Lower leg skin (tissue), 4 donors: Measurements from ENCODE around the gene PTCH1. TPM values are rescaled to one million over a fixed set of nuclear protein-coding genes. Genes with fewer than 3 reads are reported as not detected.

Experiments
- DNase-seq, 2 donors: peaks; one replicate each; pipeline ENCODE4 v3.0.0-alpha.2; 2019; ENCODE audit warnings: low spot score in 2 of 2
- H3K4me3 ChIP-seq: fragments of 200-600 bp; sonication (generic); 2 replicates; pipeline ENCODE4 v1.5.1; 2017; ENCODE audit warnings: mild to moderate bottlenecking, low read depth; ENCODE audit not compliant: poor library complexity, severe bottlenecking
- POLR2A ChIP-seq, 2 donors: fragments of 450-650 bp; IDR thresholded peaks; one replicate each; pipeline ENCODE4 v1.6.1; 2016 to 2017; ENCODE audit warnings: antibody characterized with exemption in 2 of 2, mild to moderate bottlenecking in 1 of 2, moderate library complexity in 1 of 2
- WGBS, 2 donors: methylation state at CpG; one replicate each; pipeline ENCODE4 v1.1.5; 2018; 5-methylcytosine and 5-hydroxymethylcytosine counted together
- intact Hi-C: fragments of 100-400 bp; cut with DNase I; formaldehyde crosslinking; loops from one replicate; pipeline ENCODE4 v1.15.0; 2023; ENCODE audit warnings: low total_unique reads
- total RNA-seq, 4 donors: library from RNA; depleted of rRNA; stranded (reverse); fragments of >200 nt; gene quantifications; one replicate each; pipeline ENCODE4 v1.1.0, GENCODE V29; 2016
- TF ChIP-seq, protein P1 (sequence below), 3 donors: fragments of 450-650 bp; IDR thresholded peaks; one replicate each; pipeline ENCODE4 v1.5.1; 2016; ENCODE audit warnings: antibody characterized with exemption in 3 of 3, mild to moderate bottlenecking in 3 of 3, moderate library complexity in 2 of 3

The PTCH1 gene
- total RNA-seq, 4 donors from 2014 or later: 16.5 to 25.6 (median 20.9) TPM

DNA sequence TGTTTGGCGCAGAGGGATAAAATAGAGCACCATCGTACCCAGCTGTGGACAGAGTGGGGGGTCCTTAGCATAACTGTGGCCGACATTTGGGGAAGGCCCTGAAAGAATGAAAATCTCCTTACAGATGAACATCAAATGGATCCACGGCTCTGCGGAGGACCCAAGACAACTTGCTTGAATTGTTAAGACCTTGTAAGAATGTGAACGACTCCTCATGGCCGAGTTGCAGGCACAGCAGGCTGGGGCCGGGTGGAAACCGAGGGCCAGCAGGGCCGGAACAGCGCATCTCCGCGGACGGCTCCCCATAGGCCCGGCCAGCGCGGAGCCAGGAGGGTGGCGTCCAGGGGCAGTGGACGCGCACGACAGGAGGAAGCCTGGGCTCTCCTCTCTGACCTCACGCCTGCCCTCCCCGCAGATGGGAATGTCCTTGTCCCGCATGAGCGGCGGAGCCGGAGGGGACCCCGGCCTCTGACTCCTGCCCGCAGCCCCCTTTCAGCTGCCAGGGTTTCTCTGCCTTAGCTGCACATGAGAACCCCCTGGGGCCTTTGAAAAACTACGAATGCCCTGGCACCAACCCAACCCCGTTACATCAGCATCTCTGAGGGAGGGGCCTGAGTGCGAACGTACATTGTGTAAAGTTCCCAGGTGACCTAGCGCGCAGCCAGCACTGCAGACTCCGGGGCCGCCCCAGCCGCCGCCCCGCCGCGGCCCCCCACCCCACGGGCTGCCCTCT, 36.2 kb upstream of the PTCH1 start:
- intact Hi-C loops: no loop called here
- DNase-seq: peak in 1 of 2 donors; percentile 85
- H3K4me3 ChIP-seq: no peak overlapping the region
- WGBS, 2 donors: 34 to 35% methylated on average over 29 to 40 of the region's 43 CpGs
- TF ChIP-seq, protein P1, sequence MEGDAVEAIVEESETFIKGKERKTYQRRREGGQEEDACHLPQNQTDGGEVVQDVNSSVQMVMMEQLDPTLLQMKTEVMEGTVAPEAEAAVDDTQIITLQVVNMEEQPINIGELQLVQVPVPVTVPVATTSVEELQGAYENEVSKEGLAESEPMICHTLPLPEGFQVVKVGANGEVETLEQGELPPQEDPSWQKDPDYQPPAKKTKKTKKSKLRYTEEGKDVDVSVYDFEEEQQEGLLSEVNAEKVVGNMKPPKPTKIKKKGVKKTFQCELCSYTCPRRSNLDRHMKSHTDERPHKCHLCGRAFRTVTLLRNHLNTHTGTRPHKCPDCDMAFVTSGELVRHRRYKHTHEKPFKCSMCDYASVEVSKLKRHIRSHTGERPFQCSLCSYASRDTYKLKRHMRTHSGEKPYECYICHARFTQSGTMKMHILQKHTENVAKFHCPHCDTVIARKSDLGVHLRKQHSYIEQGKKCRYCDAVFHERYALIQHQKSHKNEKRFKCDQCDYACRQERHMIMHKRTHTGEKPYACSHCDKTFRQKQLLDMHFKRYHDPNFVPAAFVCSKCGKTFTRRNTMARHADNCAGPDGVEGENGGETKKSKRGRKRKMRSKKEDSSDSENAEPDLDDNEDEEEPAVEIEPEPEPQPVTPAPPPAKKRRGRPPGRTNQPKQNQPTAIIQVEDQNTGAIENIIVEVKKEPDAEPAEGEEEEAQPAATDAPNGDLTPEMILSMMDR (IDR thresholded peaks at IDR 0.05): no peak
- no peak for TF ChIP-seq POLR2A (IDR thresholded peaks at IDR 0.05)

DNA sequence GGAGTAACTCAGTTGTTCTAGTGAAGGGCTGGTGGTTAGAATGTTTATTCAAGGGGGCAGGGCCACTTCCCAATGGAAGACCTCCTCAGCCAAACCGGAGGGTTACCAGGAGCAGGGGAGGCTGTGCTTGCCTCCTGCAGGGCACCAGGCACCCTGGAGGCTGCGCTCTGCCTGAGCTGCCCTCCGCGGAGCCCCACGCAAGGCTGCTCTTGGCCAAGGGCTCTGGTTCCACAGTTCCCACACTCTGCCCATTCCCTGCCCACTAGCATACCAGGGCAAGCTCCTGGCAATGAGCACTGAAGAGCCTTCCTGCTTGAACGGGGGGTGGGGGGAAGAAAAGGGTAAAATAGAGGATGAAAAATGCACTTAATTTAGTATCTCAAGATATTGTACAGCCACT, 35.5 kb upstream of the PTCH1 start:
- WGBS, 2 donors: 84 to 85% methylated on average over 6 of the region's 6 CpGs
- no peak overlapping the region for H3K4me3 ChIP-seq
- intact Hi-C loops: no loop called here
- TF ChIP-seq, protein P1 (IDR thresholded peaks at IDR 0.05): no peak
- no peak for TF ChIP-seq POLR2A (IDR thresholded peaks at IDR 0.05)
- DNase-seq: peak in 1 of 2 donors; percentile 23

DNA sequence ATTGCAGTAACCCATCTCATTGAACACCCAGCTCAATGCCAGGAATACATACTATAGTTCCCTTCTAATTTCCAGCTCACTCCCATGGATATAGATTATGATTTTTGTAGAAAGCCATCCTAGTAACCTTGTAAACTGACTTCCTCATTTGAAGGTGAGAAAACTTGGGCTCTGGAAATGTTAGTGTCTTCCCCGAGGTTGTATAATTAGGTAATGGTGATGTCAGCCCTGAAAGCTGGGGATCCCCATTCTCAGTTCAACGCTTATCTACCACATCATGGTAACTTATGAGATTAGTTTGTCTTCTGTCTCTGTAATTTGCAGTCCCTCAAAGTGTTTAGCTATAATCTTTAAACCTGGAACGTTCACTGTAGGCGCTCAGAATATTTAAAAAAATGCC, 34.6 kb upstream of the PTCH1 start:
- no peak overlapping the region for H3K4me3 ChIP-seq
- DNase-seq: no peak
- 77 to 88% methylated on average over 4 of the region's 4 CpGs for WGBS, 2 donors
- TF ChIP-seq, protein P1 (IDR thresholded peaks at IDR 0.05): no peak
- no peak for TF ChIP-seq POLR2A (IDR thresholded peaks at IDR 0.05)
- intact Hi-C loops: no loop called here

DNA sequence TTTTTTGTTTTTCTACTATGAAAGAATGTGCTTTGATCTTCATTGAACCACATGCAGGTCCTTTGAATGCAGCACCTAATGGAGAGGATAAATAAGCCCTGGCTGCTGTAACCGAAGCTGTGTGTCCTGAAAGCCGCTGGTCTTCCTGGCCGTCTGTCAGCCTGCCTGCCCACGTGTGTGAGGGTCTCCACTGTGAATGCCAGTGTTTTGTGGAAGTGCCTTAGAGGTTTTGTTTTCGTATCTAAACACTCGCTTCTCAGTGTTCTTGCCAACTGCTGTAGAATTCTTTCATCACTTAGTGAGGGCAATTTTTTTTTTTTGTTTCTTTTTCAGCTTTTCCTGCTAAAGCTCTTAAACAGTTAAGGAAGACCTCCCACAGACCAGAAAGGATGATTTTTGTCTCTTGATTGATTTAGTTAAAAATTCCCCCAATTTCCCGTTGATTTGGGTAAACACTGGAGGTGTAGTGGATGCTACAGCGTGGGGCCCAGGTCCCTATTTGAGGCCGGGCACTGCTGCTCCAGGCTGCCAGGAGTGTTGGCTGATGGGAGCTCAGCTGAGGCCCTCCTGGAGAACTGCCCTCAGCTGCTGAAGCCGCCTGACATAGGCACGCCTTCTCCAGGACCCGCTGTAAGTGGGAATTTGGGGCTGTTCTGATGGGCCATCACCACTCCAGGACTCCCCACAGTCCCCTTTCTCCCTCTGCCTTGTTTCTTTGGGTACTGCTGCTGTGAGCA, 29.2 kb upstream of the PTCH1 start:
- no peak overlapping the region for H3K4me3 ChIP-seq
- TF ChIP-seq POLR2A (IDR thresholded peaks at IDR 0.05): no peak
- TF ChIP-seq, protein P1 (IDR thresholded peaks at IDR 0.05): no peak
- 67 to 70% methylated on average over 12 of the region's 12 CpGs for WGBS, 2 donors
- DNase-seq: peak in 1 of 2 donors; percentile 52
- intact Hi-C loops: no loop called here

DNA sequence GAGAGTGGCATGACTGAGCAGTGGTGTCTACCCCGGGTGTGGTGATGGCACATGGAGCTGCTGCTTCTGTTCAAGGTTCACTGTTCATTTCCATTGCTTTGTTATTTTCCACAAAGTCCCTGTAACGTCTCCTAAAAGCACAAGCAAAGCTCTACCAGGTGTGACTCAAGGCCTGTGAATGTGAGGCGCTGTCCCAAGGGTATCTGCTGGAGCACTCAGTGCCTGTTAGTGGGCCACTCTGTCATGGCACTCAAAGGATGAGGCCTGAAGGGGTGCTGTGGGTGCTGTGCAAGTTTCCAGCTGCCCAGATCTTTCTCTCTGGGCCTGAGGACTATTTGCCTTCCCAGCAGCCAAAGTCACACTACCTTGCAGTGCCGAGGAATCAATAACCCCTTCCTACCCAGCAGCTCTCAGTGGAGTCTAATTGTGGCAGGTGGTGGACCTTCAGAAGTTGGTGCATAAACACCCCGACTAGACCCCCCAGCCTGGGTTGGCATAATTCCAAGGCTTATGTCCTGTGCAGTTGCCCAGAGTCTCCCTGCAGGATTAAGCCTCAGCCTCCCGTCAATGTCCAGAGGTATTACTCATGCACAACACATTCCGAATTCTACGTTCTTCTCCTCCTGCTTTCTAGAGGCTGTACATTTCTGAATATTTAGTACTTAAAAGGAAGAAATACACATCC, 17.4 kb upstream of the PTCH1 start:
- intact Hi-C loops: no loop called here
- no peak overlapping the region for H3K4me3 ChIP-seq
- WGBS, 2 donors: 88 to 93% methylated on average over 8 of the region's 8 CpGs
- TF ChIP-seq POLR2A (IDR thresholded peaks at IDR 0.05): no peak
- TF ChIP-seq, protein P1 (IDR thresholded peaks at IDR 0.05): no peak
- DNase-seq: no peak
